HEK293T (cell line): ENCODE results near the gene FUZ.

Experiments
- CTCF ChIA-PET: fragments of 350-600 bp; formaldehyde crosslinking; extraction: SDS; loops from one replicate; lab custom pipeline; 2021; ENCODE audit warnings: antibody characterized with exemption, inconsistent platforms; lab: Yijun Ruan, JAX
- POLR2A ChIA-PET: fragments of 350-600 bp; formaldehyde crosslinking; extraction: SDS; loops from one replicate; lab custom pipeline; 2020; ENCODE audit warnings: antibody characterized with exemption, inconsistent platforms; lab: Yijun Ruan, JAX
- DNase-seq: peaks from one replicate; pipeline ENCODE4 v3.0.0; 2012; ENCODE audit warnings: mixed read lengths; ENCODE audit errors: extremely low spot score
- ARNT ChIP-seq: fragments of 450-650 bp; IDR thresholded peaks from 2 replicates; pipeline ENCODE4 v1.6.1; 2017; ENCODE audit warnings: mild to moderate bottlenecking
- BHLHE40 ChIP-seq: fragments of 450-650 bp; IDR thresholded peaks from 2 replicates; pipeline ENCODE4 v1.6.1; 2016; ENCODE audit warnings: mild to moderate bottlenecking, moderate library complexity, borderline replicate concordance
- CTBP1 ChIP-seq: fragments of 450-650 bp; IDR thresholded peaks from 2 replicates; pipeline ENCODE4 v1.6.1; 2016; ENCODE audit warnings: borderline replicate concordance
- ELF4 ChIP-seq: fragments of 450-650 bp; IDR thresholded peaks from 2 replicates; pipeline ENCODE4 v1.6.1; 2017; ENCODE audit warnings: antibody characterized with exemption
- FOXA1 ChIP-seq: fragments of 450-650 bp; IDR thresholded peaks from 2 replicates; pipeline ENCODE4 v1.6.1; 2016; ENCODE audit warnings: mild to moderate bottlenecking
- FOXK2 ChIP-seq: fragments of 450-650 bp; IDR thresholded peaks from 2 replicates; pipeline ENCODE4 v1.6.1; 2016; ENCODE audit warnings: mild to moderate bottlenecking
- FOXM1 ChIP-seq: fragments of 450-650 bp; IDR thresholded peaks from 2 replicates; pipeline ENCODE4 v1.6.1; 2017; ENCODE audit warnings: mild to moderate bottlenecking, borderline replicate concordance
- HDGF ChIP-seq: fragments of 450-650 bp; IDR thresholded peaks from 2 replicates; pipeline ENCODE4 v1.6.1; 2017; ENCODE audit warnings: antibody characterized with exemption, borderline replicate concordance
- L3MBTL2 ChIP-seq: fragments of 450-650 bp; conservative IDR thresholded peaks from 2 replicates; pipeline ENCODE4 v1.6.1; 2016; ENCODE audit warnings: mild to moderate bottlenecking
- LEF1 ChIP-seq: fragments of 450-650 bp; IDR thresholded peaks from 2 replicates; pipeline ENCODE4 v1.6.1; 2017; ENCODE audit warnings: mild to moderate bottlenecking, borderline replicate concordance
- NFRKB ChIP-seq: fragments of 450-650 bp; IDR thresholded peaks from 2 replicates; pipeline ENCODE4 v1.6.1; 2016; ENCODE audit warnings: mild to moderate bottlenecking, moderate library complexity
- SP1 ChIP-seq: fragments of 450-650 bp; IDR thresholded peaks from 2 replicates; pipeline ENCODE4 v1.6.1; 2017
- SUZ12 ChIP-seq: fragments of 450-650 bp; IDR thresholded peaks from 2 replicates; pipeline ENCODE4 v1.6.1; 2016; ENCODE audit warnings: mild to moderate bottlenecking
- TARDBP ChIP-seq: fragments of 450-650 bp; IDR thresholded peaks from 2 replicates; pipeline ENCODE4 v1.6.1; 2016
- ZNF384 ChIP-seq: fragments of 450-650 bp; IDR thresholded peaks from 2 replicates; pipeline ENCODE4 v1.6.1; 2016
- TF ChIP-seq, protein P1 (sequence below): fragments of 450-650 bp; IDR thresholded peaks from 2 replicates; pipeline ENCODE4 v1.6.1; 2016

Gene FUZ

GRCh38 chr19:49758292-49758691 is 54.8 kb downstream of the FUZ start:
- DNase-seq = no peak
- CTCF ChIA-PET = no interaction called here
- TF ChIP-seq ELF4 = no peak
- TF ChIP-seq FOXM1 = no peak
- TF ChIP-seq, protein P1, sequence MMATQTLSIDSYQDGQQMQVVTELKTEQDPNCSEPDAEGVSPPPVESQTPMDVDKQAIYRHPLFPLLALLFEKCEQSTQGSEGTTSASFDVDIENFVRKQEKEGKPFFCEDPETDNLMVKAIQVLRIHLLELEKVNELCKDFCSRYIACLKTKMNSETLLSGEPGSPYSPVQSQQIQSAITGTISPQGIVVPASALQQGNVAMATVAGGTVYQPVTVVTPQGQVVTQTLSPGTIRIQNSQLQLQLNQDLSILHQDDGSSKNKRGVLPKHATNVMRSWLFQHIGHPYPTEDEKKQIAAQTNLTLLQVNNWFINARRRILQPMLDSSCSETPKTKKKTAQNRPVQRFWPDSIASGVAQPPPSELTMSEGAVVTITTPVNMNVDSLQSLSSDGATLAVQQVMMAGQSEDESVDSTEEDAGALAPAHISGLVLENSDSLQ = no peak
- TF ChIP-seq LEF1 = no peak
- TF ChIP-seq FOXA1 = no peak
- TF ChIP-seq SUZ12 = no peak
- TF ChIP-seq NFRKB = no peak
- TF ChIP-seq ARNT = no peak
- no peak for TF ChIP-seq CTBP1
- no peak for TF ChIP-seq HDGF
- no peak for TF ChIP-seq BHLHE40
- TF ChIP-seq FOXK2 = no peak
- TF ChIP-seq L3MBTL2 = no peak
- no peak for TF ChIP-seq TARDBP
- no peak for TF ChIP-seq ZNF384
- TF ChIP-seq SP1 = no peak
- POLR2A ChIA-PET = interaction anchor here (1.4 to 1.5 kb wide), 2 partner anchors 9 to 119 kb away, joined by 3 to 4 read pairs; partner anchors contain the start of genes AKT1S1 and TBC1D17
